Stimulated activated CD4-positive, alpha-beta T cell treated with anti-CD3 and anti-CD28 coated beads, Interleukin-1b, Interleukin-23, amount 100 ng/mL, for 48 hours (primary cell): ENCODE measurements around the gene HIBCH.
"Not testable (repeated sequence)": the region's sequence is repeated elsewhere in the genome, so short reads cannot be mapped to it uniquely, and the experiment has no call there.

Experiments used
- DNase-seq: peaks from one replicate; pipeline ENCODE4 v3.0.0-alpha.2; 2020

The HIBCH gene

GRCh38 chr2:190319555-190320498 lies at the start of gene HIBCH:
Gene HIBCH (minus strand): TSS chr2:190319826. CDS start chr2:190319750, 76 bp downstream.
- DNase-seq, result peak; percentile 95

GRCh38 chr2:190367091-190367490 lies 47.5 kb upstream of the HIBCH start:
- no peak for DNase-seq

GRCh38 chr2:190366248-190366753 lies 46.7 kb upstream of the HIBCH start:
- DNase-seq, result no peak

- DNase-seq, result no peak
These were observed 46.0 kb upstream of the HIBCH start for GRCh38 chr2:190365499-190366204.

- DNase-seq, result no peak
These were observed 43.3 kb upstream of the HIBCH start for GRCh38 chr2:190362894-190363293.

- DNase-seq, result no peak
These were observed 41.9 kb upstream of the HIBCH start for GRCh38 chr2:190361572-190361971.

GRCh38 chr2:190360965-190361364 lies 41.3 kb upstream of the HIBCH start:
- DNase-seq, result no peak

GRCh38 chr2:190360561-190360960 lies 40.9 kb upstream of the HIBCH start:
- no peak for DNase-seq

GRCh38 chr2:190358655-190359448 lies 39.2 kb upstream of the HIBCH start:
- not testable (repeated sequence) for DNase-seq

- DNase-seq, result no peak
These were observed 38.0 kb upstream of the HIBCH start for GRCh38 chr2:190357600-190357999.

- DNase-seq, result no peak
These were observed 36.5 kb upstream of the HIBCH start for GRCh38 chr2:190355968-190356644.

GRCh38 chr2:190354003-190354690 lies 34.5 kb upstream of the HIBCH start:
- no peak for DNase-seq

- no peak for DNase-seq
These were observed 33.9 kb upstream of the HIBCH start for GRCh38 chr2:190353537-190353899.

GRCh38 chr2:190352668-190353536 lies 33.3 kb upstream of the HIBCH start:
- no peak for DNase-seq

GRCh38 chr2:190351955-190352354 lies 32.3 kb upstream of the HIBCH start:
- no peak for DNase-seq

GRCh38 chr2:190350371-190350770 lies 30.7 kb upstream of the HIBCH start:
- no peak for DNase-seq

- DNase-seq, result no peak
These were observed 24.7 kb upstream of the HIBCH start for GRCh38 chr2:190344276-190344827.

GRCh38 chr2:190343536-190344275 lies 24.1 kb upstream of the HIBCH start, which contains the start of gene INPP1:
Gene INPP1 (plus strand): TSS chr2:190343589. CDS start chr2:190360103, 16,514 bp downstream.
- DNase-seq, result peak; percentile 40

- no peak for DNase-seq
These were observed 23.5 kb upstream of the HIBCH start for GRCh38 chr2:190343089-190343535.
